Fibroblast of mammary gland (primary cell): ENCODE results near the gene TXNRD3.

Source experiments
- DNase-seq: peaks from one replicate; pipeline ENCODE4 v3.0.0-alpha.2; 2010; ENCODE audit warnings: low read depth
- H3K4me3 ChIP-seq: 2 replicates; pipeline ENCODE4 v1.5.1; 2011; ENCODE audit warnings: low read depth, mild to moderate bottlenecking, low read length, moderate library complexity; ENCODE audit not compliant: control insufficient read depth
- TF ChIP-seq, protein P1 (sequence below): conservative IDR thresholded peaks from 2 replicates; pipeline ENCODE4 v1.5.1; 2011; ENCODE audit warnings: low read depth, low read length, inconsistent platforms; ENCODE audit not compliant: control insufficient read depth, insufficient read depth

TXNRD3 gene

DNA sequence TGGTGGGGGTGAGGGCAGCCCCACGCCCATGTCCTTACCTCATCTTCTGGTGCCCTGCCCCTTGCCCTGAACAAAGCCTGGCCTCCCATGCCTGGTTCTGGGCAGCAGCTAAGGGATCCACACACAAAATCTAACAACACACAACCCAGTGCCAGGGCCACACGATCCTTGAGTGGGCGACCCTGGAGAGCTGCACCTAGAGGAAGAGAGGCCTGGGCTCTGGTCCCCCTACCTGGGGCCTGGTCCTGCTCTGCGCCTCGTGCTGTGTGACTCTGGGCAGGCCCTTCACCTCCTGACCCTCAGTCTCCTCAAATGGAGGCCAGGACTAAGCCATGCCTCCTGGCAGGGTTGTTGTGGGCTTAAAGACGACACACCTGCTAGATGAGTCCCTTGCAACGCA is 76.2 kb downstream of the TXNRD3 start:
- TF ChIP-seq, protein P1, sequence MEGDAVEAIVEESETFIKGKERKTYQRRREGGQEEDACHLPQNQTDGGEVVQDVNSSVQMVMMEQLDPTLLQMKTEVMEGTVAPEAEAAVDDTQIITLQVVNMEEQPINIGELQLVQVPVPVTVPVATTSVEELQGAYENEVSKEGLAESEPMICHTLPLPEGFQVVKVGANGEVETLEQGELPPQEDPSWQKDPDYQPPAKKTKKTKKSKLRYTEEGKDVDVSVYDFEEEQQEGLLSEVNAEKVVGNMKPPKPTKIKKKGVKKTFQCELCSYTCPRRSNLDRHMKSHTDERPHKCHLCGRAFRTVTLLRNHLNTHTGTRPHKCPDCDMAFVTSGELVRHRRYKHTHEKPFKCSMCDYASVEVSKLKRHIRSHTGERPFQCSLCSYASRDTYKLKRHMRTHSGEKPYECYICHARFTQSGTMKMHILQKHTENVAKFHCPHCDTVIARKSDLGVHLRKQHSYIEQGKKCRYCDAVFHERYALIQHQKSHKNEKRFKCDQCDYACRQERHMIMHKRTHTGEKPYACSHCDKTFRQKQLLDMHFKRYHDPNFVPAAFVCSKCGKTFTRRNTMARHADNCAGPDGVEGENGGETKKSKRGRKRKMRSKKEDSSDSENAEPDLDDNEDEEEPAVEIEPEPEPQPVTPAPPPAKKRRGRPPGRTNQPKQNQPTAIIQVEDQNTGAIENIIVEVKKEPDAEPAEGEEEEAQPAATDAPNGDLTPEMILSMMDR: no peak
- no peak for DNase-seq
- no peak overlapping the region for H3K4me3 ChIP-seq

DNA sequence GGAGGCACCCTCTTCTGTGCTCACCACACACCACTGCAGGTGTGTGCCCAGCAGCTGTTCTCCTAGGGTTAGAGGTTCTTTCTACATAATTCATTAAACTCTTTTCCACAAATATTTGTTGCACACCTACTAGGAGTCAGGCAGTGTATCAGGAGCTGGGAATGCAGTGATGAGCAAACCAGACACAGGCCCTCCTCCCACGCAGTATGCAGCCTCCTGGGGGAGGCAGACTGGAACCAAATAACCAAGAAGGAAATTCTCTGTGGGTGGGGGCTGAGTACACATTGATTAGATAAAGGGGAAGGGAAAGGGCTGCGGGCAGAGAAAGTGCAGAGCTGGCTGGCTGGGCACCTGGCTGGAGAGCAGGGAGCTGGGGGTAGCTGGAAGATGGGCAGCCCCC is 77.7 kb downstream of the TXNRD3 start:
- no peak overlapping the region for H3K4me3 ChIP-seq
- no peak for DNase-seq
- TF ChIP-seq, protein P1: no peak

DNA sequence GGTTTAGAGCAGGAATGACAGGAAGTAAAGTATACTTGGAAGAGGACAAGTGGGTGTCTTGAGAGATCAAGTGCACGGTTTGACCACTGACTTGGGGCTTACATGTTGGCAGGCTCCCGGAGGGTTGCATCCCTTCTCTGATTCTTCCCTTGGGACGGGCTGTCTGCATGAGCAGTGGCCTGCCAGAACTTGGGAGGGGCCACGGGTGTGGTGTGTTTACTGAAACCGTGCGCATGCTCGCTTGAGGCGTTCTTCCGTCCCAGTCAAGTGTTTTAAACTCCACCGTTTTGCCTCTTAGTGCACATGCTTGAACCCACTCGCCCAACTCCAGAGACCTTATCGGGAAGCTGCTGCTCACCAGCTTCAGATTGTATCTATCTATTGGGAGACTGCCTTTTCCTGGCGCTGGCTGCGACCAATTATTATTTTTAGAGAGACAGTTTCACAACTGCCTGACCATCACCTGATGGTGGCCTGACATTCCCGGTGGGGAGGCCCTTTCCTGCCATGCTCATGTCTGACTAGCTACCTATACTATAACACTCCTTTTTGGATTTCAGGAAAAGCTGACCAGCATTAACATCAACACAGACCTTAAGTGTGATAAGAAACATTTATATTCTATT is 81.3 kb downstream of the TXNRD3 start:
- TF ChIP-seq, protein P1: no peak
- H3K4me3 ChIP-seq: no peak overlapping the region
- no peak for DNase-seq

DNA sequence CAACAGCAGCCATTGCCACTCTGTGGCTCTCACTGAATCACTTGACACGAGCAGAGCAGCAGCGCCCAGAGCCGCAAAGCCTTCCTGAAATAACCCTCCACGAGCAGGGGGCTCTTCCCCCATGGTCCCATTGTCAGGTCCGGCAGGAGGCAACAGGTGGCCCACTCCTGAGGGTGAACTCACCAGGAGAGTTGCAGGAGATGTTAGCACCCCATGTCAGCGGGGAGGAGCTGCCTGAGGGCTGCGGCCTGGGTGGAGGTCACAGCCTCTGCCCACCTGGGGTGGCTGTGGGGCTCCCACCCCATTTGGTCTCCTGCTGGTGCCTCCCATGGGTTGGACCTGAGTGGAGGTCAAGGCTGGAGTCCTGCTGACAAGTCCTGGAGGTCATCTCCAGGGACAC is 83.8 kb downstream of the TXNRD3 start:
- TF ChIP-seq, protein P1: no peak
- no peak overlapping the region for H3K4me3 ChIP-seq
- no peak for DNase-seq

DNA sequence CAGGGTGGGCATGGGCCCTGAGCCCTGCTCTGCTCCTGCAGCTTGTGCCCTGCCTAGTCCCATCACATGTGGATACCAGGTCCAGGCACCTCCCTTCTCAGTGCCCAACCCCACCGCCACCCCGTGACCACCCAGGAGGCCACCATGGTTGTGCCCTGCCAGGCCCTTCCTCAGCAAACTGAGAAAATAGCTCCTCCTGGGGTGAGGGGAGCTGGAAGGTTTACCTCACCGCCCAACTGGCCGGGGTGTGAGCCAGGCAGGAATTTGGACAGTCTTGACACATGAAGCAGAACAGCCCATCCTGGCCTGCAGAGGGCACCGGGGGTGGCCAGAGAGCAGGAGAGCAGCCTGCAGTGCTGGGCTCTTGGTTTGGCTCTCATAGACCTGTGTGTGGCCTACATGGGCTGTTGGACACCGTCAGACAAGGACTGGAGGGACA is 84.8 kb downstream of the TXNRD3 start:
- H3K4me3 ChIP-seq: no peak overlapping the region
- TF ChIP-seq, protein P1: no peak
- no peak for DNase-seq

DNA sequence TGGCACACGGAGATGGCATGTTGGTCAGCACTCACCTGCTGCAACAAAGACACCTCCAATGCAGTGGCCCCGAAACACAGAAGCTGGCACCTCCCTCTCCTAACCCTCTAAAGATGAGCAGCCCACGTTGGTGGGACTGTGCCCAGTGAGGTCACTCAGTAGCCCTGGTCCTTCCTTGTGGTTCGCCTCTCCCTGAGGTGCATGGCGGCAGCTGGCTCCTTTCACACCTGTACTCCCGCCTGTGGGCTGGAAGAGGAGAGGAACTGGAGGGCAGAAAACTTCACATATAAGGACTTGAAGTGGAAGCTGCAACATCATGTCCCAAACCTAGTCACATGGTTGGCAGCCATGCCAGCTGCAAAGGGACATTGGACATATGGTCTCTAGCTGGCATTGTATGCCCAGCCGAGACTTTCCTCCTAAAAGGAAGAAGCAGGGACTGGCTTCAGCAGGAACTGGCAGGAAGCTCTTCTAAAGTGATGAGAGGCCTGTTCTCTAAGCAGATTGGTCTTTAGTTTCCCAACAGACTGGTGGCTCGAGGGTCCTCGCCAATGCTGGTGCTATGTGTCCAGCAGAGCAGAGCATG is 85.4 kb downstream of the TXNRD3 start:
- DNase-seq: no peak
- TF ChIP-seq, protein P1: no peak
- H3K4me3 ChIP-seq: no peak overlapping the region
